Prostate gland (tissue), 2 donors: Measurements from ENCODE around the gene ACAD9. TPM values are rescaled to one million over a fixed set of nuclear protein-coding genes. Genes with fewer than 3 reads are reported as not detected.

ENCODE experiments used
- DNase-seq: peaks from one replicate; pipeline ENCODE4 v3.0.0-alpha.2; 2019; ENCODE audit warnings: low spot score
- H3K27ac ChIP-seq, 2 donors: fragments of 200-600 bp; sonication (generic); 2 replicates each; pipeline ENCODE4 v1.5.1; 2017 to 2019
- H3K27me3 ChIP-seq: fragments of 200-600 bp; sonication (generic); replicated peaks from 2 replicates; pipeline ENCODE4 v1.5.1; 2019; ENCODE audit not compliant: insufficient read depth
- H3K36me3 ChIP-seq, 2 donors: fragments of 200-600 bp; sonication (generic); 1 replicate in 1 of 2; 2 replicates in 1 of 2; pipeline versions ENCODE4 v1.5.1 to v1.8.1; 2017 to 2019
- H3K4me1 ChIP-seq: fragments of 200-600 bp; sonication (generic); replicated peaks from 2 replicates; pipeline ENCODE4 v1.5.1; 2019
- H3K4me3 ChIP-seq, 2 donors: fragments of 200-600 bp; sonication (generic); 2 replicates each; pipeline ENCODE4 v1.5.1; 2017 to 2019
- H3K9me3 ChIP-seq: fragments of 200-600 bp; sonication (generic); 2 replicates; pipeline ENCODE4 v1.5.1; 2017
- POLR2A ChIP-seq: fragments of 450-650 bp; IDR thresholded peaks from one replicate; pipeline ENCODE4 v1.6.1; 2016; ENCODE audit warnings: antibody characterized with exemption, mild to moderate bottlenecking
- POLR2AphosphoS5 ChIP-seq: sonication (generic); formaldehyde crosslinking; IDR thresholded peaks from one replicate; pipeline ENCODE4 v1.6.1; 2017; ENCODE audit warnings: antibody characterized with exemption
- WGBS: methylation state at CpG from one replicate; pipeline ENCODE4 v1.1.5; 2018; 5-methylcytosine and 5-hydroxymethylcytosine counted together
- intact Hi-C: fragments of 100-400 bp; cut with DNase I; formaldehyde crosslinking; loops from one replicate; pipeline ENCODE4 v1.14.2; 2022
- total RNA-seq, 2 donors: library from RNA; depleted of rRNA; stranded (reverse); fragments of >200 nt; gene quantifications; one replicate each; pipeline ENCODE4 v1.1.0, GENCODE V29; 2016
- TF ChIP-seq, protein P1 (sequence below), 4 experiments: fragments of 200-600 bp in 2 of 4; fragments of 450-650 bp in 2 of 4; sonication (generic) in 2 of 4; IDR thresholded peaks; 1 replicate in 3 of 4; 2 replicates in 1 of 4; pipeline ENCODE4 v1.5.1; 2016 to 2019; ENCODE audit warnings: antibody characterized with exemption in 4 of 4, mild to moderate bottlenecking in 2 of 4, moderate library complexity in 2 of 4

Gene ACAD9
- total RNA-seq, 2 donors from 2014 or later = 39.3 to 66.5 TPM

GRCh38 chr3:128935922-128936321 is 56.5 kb downstream of the ACAD9 start:
- DNase-seq = no peak
- Histone ChIP-seq H3K36me3 (no peaks in the 10 kb centered on the region), H3K9me3 (no peaks in the 10 kb centered on the region), H3K4me3 (no peak overlapping the region), H3K27ac (no peak overlapping the region), H3K4me1 (no peaks in the 10 kb centered on the region), H3K27me3 (no peaks in the 10 kb centered on the region)
- WGBS = 43% methylated on average over 2 of the region's 2 CpGs
- TF ChIP-seq POLR2AphosphoS5 (no peak), POLR2A (no peak)
- TF ChIP-seq, protein P1, sequence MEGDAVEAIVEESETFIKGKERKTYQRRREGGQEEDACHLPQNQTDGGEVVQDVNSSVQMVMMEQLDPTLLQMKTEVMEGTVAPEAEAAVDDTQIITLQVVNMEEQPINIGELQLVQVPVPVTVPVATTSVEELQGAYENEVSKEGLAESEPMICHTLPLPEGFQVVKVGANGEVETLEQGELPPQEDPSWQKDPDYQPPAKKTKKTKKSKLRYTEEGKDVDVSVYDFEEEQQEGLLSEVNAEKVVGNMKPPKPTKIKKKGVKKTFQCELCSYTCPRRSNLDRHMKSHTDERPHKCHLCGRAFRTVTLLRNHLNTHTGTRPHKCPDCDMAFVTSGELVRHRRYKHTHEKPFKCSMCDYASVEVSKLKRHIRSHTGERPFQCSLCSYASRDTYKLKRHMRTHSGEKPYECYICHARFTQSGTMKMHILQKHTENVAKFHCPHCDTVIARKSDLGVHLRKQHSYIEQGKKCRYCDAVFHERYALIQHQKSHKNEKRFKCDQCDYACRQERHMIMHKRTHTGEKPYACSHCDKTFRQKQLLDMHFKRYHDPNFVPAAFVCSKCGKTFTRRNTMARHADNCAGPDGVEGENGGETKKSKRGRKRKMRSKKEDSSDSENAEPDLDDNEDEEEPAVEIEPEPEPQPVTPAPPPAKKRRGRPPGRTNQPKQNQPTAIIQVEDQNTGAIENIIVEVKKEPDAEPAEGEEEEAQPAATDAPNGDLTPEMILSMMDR (IDR thresholded peaks at IDR 0.05) = no peak
- intact Hi-C loops = no loop called here

DNA sequence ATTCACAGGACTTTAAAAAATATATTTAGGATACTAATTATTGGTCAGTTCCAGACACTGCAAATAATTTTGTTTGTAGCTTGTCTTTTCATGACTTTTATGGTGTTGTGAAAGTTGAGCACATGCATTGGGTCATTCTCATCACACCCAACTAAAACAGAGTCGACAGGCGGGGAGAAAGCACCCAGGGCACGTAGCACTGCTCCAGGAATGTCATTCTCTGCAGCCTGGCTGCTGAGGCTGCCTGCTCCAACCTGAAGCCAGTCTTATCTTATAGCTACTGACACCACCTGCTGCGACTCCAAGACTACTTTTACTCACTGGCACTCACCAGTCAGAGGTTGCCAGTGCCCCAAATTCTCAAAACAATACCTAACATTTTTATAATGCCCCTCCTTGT is 56.9 kb downstream of the ACAD9 start:
- no peak overlapping the region for H3K27ac ChIP-seq
- no peaks in the 10 kb centered on the region for H3K4me1 ChIP-seq
- no peaks in the 10 kb centered on the region for H3K9me3 ChIP-seq
- H3K36me3 ChIP-seq = no peaks in the 10 kb centered on the region
- DNase-seq = no peak
- H3K4me3 ChIP-seq = no peak overlapping the region
- intact Hi-C loops = no loop called here
- H3K27me3 ChIP-seq = no peaks in the 10 kb centered on the region
- WGBS = 39% methylated on average over 4 of the region's 4 CpGs
- TF ChIP-seq, protein P1 (IDR thresholded peaks at IDR 0.05) = no peak
- TF ChIP-seq POLR2AphosphoS5 = no peak

GRCh38 chr3:128940252-128940651 is 60.8 kb downstream of the ACAD9 start:
- no peak overlapping the region for H3K27ac ChIP-seq
- H3K9me3 ChIP-seq = no peaks in the 10 kb centered on the region
- 87% methylated on average over 1 of the region's 1 CpG for WGBS
- no peak for DNase-seq
- no peaks in the 10 kb centered on the region for H3K4me1 ChIP-seq
- no peak overlapping the region for H3K4me3 ChIP-seq
- no peaks in the 10 kb centered on the region for H3K27me3 ChIP-seq
- intact Hi-C loops = no loop called here
- TF ChIP-seq POLR2A = no peak
- H3K36me3 ChIP-seq = no peaks in the 10 kb centered on the region

GRCh38 chr3:128942161-128942952 is 62.9 kb downstream of the ACAD9 start:
- intact Hi-C loops = no loop called here
- DNase-seq = no peak
- H3K4me3 ChIP-seq = no peak overlapping the region
- WGBS = 73% methylated on average over 15 of the region's 15 CpGs
- no peaks in the 10 kb centered on the region for H3K36me3 ChIP-seq
- H3K27ac ChIP-seq = no peak overlapping the region
- H3K4me1 ChIP-seq = no peaks in the 10 kb centered on the region
- H3K27me3 ChIP-seq = no peaks in the 10 kb centered on the region
- H3K9me3 ChIP-seq = no peaks in the 10 kb centered on the region
- TF ChIP-seq POLR2AphosphoS5 (no peak), POLR2A (no peak)
- TF ChIP-seq, protein P1 (IDR thresholded peaks at IDR 0.05) = no peak

DNA sequence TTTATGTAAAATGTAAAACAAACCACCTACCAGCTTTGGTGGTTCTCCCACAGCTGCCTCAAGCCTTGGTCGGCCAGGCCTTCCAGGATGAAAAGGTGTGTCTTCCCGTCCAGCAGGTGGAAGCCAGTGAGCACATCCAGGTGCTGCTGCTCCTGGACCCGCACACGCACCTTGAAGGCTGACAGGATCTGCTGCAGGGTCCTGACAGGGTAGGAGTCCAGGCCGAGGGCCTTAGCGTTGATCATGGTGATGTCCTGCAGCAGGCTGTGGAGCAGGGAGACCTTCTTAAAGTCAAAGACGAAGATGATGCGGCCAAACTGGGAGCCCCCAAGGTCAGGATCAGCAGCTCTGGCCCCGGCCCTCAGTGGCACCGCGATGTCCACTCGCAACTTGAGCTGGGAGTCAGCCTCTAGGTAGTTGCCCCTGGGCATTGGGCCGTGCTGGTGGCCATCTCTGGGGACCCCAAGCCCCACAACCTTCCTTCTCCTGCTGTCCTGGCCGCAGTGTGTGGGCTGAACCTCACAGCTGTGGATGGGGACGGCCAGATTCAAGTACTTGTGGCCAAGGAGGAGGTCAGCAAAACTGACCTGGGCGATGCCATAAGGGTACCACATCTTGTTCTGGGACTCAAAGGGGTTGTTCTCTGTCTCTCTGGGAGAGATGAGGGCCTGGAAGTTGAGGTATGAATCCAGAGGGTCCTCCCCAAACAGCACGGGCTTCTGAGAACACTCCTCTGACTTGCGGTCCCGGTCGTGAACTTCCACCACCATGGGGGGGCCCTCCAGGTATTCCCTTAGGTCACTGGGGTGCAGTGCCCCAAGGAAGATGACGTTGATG is 65.8 kb downstream of the ACAD9 start:
- Histone ChIP-seq H3K27ac (no peak overlapping the region), H3K4me3 (no peak overlapping the region), H3K36me3 (no peaks in the 10 kb centered on the region), H3K4me1 (no peaks in the 10 kb centered on the region), H3K27me3 (no peaks in the 10 kb centered on the region), H3K9me3 (no peaks in the 10 kb centered on the region)
- WGBS = 93% methylated on average over 21 of the region's 21 CpGs
- intact Hi-C loops = no loop called here
- TF ChIP-seq POLR2A = no peak
- TF ChIP-seq, protein P1 (IDR thresholded peaks at IDR 0.05) = no peak
- TF ChIP-seq POLR2AphosphoS5 = no peak
- DNase-seq = no peak
